ACHN (cell line): ENCODE measurements around the gene FZR1.

Experiments
- DNase-seq: peaks from one replicate; pipeline ENCODE4 v3.0.0-alpha.2; 2015
- in situ Hi-C: cut with HindIII; loops from 2 replicates; pipeline ENCODE4 v1.10.0; 2017; ENCODE audit warnings: low sequenced_read_pairs, low pct_ligation_motif_present, low pct_unique_long_range_greater_than_20kb

FZR1 gene

DNA sequence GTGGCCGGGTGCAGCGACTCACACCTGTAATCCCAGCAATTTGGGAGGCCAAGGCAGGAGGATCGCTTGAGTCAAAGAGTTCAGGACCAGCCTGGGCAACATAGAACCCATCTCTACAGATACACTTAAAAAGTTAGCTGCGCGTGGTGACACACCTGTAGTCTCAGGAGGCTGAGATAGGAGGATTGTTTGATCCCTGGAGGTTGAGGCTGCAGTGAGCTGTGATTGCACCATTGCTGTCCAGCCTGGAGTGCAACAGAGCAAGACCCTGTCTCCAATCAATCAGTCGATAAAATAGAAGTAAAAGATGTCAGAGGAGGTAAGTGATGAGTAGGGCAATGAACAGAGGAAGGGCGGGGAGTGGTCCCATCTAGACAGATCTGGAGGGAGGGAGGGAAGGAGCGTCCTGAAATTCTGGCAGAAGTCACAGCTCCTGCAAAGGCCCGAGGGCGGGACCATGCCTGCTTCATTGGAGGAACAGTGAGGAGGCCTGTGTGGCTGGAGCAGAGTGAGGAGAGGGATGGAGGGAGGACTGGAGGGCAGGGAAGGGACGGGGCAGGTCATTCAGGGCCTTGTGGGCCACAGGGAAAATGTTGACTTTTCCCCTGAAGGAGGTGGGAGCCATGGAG, 35.5 kb upstream of the FZR1 start:
- in situ Hi-C loops, result no loop called here
- no peak for DNase-seq

DNA sequence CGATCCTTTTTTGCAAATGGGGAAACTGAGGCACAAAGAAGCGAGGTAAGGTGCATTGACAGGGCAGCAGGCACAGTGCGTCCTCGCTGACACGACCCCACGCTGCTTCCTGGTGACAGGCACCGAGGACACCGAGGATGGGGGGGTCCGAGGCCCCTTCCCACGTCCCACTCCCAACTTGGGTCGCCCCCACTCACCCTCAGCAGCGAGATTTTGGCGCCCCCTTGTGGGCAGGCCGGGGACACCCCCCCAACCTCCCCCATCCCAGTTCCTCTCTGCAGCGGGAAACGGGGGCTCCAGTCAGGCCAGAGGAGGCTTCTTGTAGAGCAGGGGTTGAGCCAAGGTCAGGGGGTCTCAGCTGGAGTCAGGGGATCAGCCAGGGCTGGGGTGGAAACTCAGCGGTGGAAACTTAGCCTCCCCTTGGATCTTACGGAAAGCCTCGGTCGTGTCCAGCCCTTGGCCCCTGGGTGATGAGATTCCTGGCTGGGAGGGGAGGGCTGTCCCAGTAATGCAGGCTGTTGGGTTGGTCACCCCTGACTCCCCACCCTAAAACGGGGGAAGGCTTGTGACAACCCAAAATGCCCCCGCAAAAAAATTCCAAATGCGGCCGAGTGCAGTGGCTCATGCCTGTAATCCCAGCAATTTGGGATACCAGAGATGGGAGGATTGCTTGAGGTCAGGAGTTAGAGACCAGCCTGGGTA, 34.0 kb upstream of the FZR1 start:
- in situ Hi-C loops, result no loop called here
- DNase-seq, result peak; percentile 20

DNA sequence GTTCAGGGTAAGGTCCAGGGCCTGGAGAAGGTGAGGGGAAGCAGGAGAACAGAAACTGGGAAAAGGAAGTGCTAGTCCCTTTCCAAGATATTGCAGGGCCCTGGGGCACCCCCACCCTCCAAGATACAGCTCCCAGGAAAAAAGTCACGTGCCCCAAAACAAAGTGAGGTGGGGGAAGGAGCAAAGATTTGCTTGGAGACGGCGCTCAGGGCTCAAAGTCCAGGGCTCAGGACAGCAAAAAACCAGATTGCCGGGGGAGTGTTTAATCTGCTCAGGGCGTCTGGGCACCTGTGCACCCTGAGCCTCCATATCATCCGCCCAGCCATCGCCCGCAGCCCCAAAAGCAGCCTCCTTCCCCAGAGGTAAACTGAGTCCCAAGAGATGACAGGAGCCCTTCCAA, 32.1 kb upstream of the FZR1 start:
- DNase-seq, result no peak
- in situ Hi-C loops, result no loop called here

DNA sequence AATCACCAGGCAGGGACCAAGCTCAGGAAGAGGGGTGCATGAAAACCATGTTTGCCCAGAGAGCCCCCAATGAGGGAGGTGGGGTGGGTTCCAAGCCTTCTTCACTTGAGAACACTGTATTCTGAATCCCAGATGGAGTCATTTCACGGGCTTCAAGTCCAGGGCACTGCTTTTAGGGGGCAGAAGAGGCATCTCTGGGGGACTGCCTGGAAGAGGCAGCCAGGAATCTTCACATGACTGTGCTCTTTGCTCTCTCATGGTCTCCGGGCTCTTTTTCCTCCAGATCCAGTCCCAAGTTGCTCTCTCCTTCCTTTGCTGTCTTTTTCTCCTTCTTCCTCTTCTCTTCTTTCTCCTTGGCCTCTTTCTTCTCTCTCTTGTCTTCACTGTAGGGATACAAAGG, 31.5 kb upstream of the FZR1 start:
- DNase-seq, result no peak
- in situ Hi-C loops, result no loop called here

DNA sequence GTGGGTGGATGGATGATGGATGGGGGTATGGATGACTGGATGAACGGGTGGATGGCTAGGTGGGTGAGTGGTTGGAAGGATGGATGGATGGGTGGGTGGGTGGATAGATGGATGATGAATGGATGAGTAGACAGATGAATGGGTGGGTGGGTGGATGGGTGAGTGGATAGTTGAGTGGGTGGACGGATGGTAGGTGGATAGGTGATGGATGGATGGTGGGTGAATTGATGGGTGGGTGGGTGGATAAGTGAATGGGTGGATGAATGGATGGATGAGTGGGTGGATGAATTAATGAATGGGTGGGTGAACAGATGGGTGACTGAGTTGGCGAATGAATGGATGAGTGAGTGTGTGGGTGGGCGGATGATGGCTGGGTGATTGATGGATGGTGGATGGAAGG, 30.7 kb upstream of the FZR1 start:
- in situ Hi-C loops, result no loop called here
- no peak for DNase-seq

DNA sequence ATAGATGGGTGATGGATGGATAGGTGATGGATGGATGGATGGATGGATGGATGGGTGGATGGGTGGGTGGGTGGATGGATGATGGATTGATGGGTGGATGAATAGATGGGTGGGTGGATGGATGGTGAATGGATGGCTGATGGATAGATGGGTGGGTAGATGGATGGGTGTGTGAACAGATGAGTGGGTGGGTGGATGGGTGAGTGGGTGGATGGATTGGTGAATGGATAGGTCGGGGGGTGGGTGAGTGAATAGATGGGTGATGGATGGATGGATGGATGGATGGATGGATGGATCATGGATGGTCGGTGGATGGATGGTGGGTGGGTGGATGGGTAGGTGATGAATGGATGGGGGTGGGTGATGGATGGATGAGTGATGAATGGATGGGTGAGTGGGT, 29.3 kb upstream of the FZR1 start:
- in situ Hi-C loops, result no loop called here
- no peak for DNase-seq

DNA sequence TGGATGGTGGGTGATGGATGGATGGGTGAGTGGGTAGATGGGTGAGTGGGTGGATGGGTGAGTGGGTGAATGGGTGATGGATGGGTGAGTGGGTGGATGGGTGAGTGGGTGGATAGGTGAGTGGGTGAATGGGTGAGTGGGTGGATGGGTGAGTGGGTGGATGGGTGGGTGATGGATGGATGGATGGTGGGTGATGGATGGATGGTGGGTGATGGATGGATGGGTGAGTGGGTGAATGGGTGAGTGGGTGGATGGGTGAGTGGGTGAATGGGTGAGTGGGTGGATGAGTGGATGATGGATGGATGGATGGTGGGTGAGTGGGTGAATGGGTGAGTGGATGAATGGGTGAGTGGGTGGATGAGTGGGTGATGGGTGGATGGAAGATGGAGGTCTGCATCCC, 28.6 kb upstream of the FZR1 start:
- no peak for DNase-seq

DNA sequence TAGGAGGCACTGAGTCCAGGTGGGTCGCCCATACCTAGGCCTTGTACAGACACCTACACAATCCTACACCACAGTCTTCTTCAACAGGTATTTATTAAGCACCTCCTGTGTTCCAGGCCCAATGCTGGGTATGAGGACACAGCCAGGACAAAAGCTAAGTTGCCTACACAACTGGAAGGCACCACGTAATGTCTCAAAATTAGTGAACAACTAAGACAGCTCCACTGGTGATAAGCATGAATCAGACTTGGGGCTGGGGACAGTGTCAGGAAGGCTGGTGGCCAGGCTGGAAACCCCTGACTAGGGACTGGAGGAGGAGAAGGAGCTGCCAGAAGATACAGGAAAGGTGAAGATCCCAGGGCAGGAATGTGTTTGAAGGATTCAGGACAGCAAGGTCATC, 28.2 kb upstream of the FZR1 start:
- in situ Hi-C loops, result no loop called here
- DNase-seq, result no peak

More for the DNA sequence above, 28.6 kb upstream of the FZR1 start:
- in situ Hi-C loops, result no loop called here

DNA sequence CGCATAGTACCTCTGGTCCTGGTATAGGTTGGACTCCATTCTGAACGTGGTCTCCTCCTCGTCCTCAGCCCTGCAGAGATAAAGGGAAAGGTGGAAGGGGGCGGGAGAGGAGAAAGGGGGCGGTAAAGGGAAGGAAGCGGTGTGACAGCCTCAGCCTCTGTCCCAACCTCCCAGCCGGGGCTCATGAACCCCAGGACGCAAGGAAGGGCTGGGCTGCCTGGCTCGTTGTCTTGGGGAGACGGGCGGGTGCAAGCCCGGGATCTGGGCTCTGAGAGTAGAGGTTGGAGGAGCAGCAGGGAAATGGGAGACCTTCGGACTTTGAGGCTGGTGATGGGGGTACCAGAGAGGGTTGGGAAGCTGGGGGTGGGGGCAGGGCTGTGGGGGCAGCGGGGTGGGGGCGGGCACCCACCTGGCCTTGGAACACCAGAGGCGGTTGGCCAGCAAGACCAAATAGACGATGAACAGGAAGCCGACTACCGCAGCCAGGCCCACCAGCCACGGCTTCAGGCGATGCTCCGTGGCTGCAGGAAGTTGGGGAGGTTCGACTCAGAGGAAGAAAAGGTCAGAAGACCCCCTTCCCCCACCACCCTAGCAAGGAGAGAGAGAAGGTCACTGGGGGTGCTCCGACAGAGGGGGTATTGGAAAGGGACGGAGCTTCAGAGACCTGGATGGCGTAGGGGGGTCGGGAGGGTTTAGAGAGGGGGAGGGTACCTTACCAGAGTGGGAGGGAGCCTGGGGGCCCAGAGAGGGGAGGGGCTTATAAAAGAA, 27.5 kb upstream of the FZR1 start:
- DNase-seq, result no peak
- in situ Hi-C loops, result no loop called here

DNA sequence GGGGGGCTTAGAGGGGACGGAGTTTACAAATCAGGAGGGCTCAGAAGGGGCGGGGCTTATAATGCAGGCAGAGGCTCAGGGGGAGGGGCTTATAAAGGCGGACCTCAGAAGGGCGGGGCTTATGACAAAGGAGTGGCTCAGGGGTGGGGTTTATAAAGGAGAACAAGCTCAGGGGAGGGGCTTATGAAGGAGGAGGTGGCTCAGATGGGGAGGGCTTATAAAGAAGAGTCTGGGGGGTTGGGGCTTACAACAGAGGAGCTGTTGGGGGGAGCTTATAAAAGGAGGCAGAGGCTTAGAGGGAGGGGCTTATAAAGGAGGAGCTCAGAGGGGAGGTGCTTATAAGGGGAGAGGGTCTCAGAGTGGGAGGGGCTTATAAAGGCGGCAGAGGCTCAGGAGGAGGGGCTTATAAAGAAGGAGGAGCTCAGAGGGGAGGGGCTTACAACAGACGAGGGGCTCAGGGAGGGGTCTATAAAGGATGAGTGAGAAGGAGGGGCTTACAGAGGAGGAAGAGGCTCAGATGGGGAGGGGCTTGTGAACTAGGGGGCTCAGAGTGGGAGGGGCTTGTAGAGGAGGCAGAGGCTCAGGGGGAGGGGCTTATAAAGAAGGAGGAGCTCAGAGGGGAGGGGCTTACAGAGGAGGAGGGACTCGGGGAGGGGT, 26.8 kb upstream of the FZR1 start:
- in situ Hi-C loops, result no loop called here
- DNase-seq, result peak; percentile 18

DNA sequence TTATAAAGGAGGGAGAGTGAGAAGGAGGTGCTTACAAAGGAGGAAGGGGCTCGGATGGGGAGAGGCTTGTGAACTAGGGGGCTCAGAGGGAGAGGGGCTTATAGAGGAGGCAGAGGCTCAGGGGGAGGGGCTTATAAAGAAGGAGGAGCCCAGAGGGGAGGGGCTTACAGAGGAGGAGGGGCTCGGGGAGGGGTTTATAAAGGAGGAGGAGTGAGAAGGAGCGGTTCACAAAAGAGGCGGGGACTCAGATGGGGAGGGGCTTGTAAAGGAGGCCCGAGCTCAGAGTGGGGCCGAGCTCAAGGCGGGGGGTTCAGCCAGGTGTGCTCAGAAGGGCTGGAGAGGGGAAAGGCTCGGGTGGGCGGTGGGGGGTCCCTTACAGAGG, 26.3 kb upstream of the FZR1 start:
- in situ Hi-C loops, result no loop called here
- DNase-seq, result peak; percentile 7

DNA sequence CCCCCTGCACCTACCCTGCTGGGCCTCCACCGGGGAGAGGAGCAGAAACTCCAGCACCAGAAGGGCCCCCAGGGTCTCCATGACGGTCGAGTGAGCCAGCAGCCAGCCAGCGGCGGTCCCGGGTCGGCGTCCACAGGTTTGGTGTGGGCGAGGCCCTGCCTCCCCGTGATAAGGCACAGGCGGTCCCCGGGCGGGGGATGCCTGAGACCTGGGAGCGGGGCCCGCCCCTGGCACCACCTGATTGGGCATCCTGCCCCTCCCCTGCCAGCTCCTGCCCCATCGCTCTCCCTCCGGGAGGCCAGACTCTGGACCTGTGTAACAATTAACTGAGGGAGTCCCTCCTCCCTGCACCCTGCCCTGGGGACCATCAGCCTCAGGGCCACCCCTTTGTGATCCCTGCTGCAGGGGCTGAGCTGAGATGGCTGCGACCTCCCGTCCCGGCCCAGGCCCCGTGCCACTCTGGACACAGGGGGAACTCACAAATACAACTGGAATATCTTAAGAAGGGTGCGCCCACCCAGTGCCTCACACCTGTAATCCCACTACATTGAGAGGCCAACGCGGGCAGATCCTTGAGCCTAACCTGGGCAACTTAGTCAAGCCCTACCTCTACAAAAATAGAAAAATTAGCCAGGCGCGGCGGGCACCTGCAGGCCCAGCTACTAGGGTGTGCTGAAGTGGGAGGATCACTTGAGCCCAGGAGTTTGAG, 25.6 kb upstream of the FZR1 start, which contains the start of gene SMIM24:
Gene SMIM24, minus strand, starts transcription at position 143 of the 709 bp plus-strand sequence. Its CDS starts 62 bp downstream, at position 81.
- no peak for DNase-seq
- in situ Hi-C loops, result no loop called here

DNA sequence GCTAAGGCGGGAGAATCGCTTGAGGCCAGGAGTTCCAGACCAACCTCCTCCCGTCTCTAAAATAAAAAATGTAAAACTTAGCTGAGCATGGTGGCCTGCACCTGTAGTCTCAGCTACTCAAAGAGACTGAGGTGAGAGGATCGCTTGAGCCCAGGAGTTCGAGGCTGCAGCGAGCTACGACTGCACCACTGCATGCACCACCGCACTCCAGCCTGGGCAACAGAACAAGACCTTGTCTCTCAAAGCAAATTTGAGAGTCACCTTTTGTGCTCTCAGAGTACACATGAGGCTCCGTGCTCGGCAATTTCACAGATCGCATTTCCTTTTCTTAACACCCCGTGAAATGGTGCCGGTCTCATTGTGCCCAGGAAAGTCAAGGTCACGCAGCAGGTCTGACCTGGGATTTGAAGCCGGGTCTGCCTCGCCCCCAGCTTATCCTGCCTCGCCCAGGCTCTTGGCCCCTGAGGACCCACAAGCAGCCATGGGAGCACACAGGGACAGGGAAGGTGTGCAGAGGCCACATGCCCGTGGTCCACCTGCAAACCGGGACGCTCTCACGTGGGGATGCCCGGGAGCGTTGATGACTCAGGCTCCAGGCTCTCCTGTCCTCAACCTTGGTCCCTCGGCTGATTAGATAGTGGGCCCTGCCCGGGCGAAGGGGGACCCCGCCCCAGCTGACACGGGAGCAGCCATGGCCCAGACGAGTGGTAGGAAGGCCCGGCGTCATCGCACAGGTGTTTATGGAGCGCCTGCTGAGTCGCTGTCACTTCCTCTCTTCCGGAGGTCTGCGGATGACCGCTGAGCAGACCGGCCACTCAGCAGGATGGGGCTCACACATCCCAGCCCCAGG, 24.6 kb upstream of the FZR1 start:
- in situ Hi-C loops, result no loop called here

DNA sequence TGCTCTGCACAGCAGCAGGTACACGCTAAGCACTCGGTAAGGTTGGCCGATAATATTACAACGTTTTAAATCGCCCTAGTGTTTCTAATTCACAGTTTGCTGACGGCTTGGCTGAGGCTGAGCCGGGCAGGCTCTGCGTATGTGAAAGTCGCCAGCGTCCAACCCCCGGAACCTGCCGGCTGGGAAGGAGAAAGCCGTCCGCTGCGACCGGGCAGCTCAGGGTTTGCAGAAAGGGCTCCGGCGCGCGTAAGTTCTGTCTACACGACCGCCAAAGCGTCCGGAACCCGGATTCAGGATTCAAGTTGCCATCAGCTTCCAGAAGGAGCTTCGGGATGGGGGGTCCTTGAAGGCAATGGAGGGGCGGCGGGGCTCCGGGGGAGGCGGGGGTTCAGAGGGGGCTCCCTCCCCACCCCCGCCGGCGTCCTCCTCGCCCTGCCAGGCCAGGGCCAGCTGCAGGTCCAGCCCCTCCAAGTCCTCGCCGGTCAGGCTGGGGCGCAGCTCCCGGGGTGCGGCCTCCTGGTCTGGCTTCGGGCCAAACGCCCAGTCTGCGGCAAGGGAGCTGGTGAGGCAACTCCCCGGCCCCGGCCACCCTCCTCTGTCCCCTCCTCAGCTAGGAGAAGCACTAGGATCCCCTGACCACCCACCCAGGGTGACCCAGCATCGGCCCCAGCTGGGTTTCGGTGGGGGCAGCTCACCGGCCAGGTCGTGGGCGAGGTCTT, 23.4 kb upstream of the FZR1 start:
- in situ Hi-C loops, result no loop called here

More for the DNA sequence above, 24.6 kb upstream of the FZR1 start:
- no peak for DNase-seq

DNA sequence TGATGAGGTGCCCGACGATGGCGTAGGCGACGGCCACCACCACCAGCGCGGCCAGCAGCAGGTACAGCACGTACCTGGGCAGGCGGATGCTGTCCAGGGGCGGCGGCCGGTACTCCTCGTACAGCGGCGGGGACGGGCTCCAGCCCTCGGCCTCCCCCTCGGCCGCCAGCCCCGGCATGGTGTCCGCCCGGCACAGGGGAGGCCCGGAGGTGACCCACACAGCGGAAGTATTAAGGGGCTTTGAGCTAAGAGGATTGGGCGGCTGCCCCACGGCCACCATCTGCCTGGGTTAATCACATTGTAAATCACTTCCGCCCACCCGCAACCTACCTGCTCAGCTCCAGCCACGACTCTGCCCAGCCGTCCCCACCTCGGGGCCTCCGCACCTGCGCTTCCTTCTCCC, 22.9 kb upstream of the FZR1 start, which contains the start of gene SMIM44:
Gene SMIM44, minus strand, starts transcription at position 216 of the 403 bp plus-strand sequence. Its CDS starts 38 bp downstream, at position 178.
- no peak for DNase-seq
- in situ Hi-C loops, result no loop called here

More for the DNA sequence above, 23.4 kb upstream of the FZR1 start:
- DNase-seq, result no peak

DNA sequence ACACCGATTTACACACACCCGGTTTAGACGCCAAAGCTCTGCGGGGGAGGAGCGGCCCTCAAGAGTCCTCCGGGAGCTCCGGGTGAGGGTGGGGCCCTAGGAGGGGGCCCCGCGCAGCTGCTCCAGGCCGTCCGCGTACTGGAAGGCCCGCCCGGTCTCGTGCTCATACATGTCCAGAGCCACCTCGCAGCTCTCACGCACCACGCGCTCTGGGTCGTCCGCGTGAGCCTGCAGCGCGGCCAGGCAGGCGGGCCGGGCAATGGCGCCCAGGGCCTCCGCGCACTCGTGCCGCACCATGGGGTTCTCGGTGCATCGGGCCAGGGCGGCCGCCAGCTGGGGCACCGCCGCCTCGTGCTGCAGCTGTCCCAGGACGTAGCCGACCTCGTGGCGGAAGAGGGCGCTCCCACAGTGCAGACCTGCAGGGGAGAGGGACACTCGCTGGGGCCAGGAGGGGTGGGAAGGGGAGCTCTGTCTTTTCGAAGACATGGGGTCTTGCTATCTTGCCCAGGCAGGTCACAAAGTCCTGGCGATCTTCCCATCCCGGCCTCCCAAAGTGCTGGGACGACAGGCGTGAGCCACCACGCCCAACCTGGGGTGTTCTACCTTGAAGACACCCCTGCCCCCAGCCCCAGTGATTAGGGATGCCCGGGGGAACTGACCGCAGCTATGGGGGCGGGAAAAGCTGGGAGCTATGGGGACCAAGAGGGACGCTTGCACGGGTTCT, 14.6 kb upstream of the FZR1 start:
- in situ Hi-C loops, result no loop called here
- DNase-seq, result no peak
